Fibroblast of lung (primary cell): ENCODE measurements around the gene FGF22. TPM values are rescaled to one million over a fixed set of nuclear protein-coding genes. Genes with fewer than 3 reads are reported as not detected.

Experiments
- DNase-seq, 2 donors: peaks; one replicate each; pipeline versions ENCODE4 v3.0.0 to v3.0.0-alpha.2; 2010; ENCODE audit warnings: low read depth in 2 of 2
- H2AFZ ChIP-seq: 2 replicates; pipeline ENCODE4 v1.5.1; 2012; ENCODE audit warnings: low read length, control low read depth, inconsistent platforms
- H3K27ac ChIP-seq: 2 replicates; pipeline ENCODE4 v1.5.1; 2011; ENCODE audit warnings: low read length, control low read depth; ENCODE audit not compliant: insufficient read depth
- H3K27me3 ChIP-seq: 2 replicates; pipeline ENCODE4 v1.5.1; 2011; ENCODE audit warnings: mild to moderate bottlenecking, low read length; ENCODE audit not compliant: control insufficient read depth, insufficient read depth
- H3K36me3 ChIP-seq: 2 replicates; pipeline ENCODE4 v1.5.1; 2011; ENCODE audit warnings: low read length; ENCODE audit not compliant: control insufficient read depth, insufficient read depth
- H3K4me1 ChIP-seq: 2 replicates; pipeline ENCODE4 v1.5.1; 2011; ENCODE audit warnings: low read length; ENCODE audit not compliant: control insufficient read depth, insufficient read depth; ENCODE audit errors: extremely low read depth
- H3K4me2 ChIP-seq: 2 replicates; pipeline ENCODE4 v1.5.1; 2011; ENCODE audit warnings: low read length, control low read depth; ENCODE audit not compliant: insufficient read depth; ENCODE audit errors: extremely low read depth
- H3K4me3 ChIP-seq, 4 experiments: fragments of 200-600 bp in 1 of 4; sonication (generic) in 1 of 4; replicated peaks in 1 of 4; 2 replicates each; pipeline ENCODE4 v1.5.1; 2011 to 2016; ENCODE audit warnings: low read length in 4 of 4, low read depth in 3 of 4, mild to moderate bottlenecking in 3 of 4, control low read depth in 2 of 4, inconsistent platforms in 1 of 4, mixed read lengths in 1 of 4; ENCODE audit not compliant: insufficient read depth in 1 of 4; ENCODE audit errors: control extremely low read depth in 1 of 4
- H3K79me2 ChIP-seq: 2 replicates; pipeline ENCODE4 v1.5.1; 2012; ENCODE audit warnings: mild to moderate bottlenecking, low read length, inconsistent platforms; ENCODE audit not compliant: control insufficient read depth, insufficient read depth
- H3K9ac ChIP-seq: 2 replicates; pipeline ENCODE4 v1.5.1; 2011; ENCODE audit warnings: mild to moderate bottlenecking, low read length, control low read depth; ENCODE audit not compliant: insufficient read depth
- H3K9me3 ChIP-seq: 2 replicates; pipeline ENCODE4 v1.5.1; 2012; ENCODE audit warnings: low read depth, low read length; ENCODE audit not compliant: control insufficient read depth, insufficient read depth
- H4K20me1 ChIP-seq: 2 replicates; pipeline ENCODE4 v1.5.1; 2011; ENCODE audit warnings: low read length; ENCODE audit not compliant: control insufficient read depth, insufficient read depth; ENCODE audit errors: extremely low read depth
- CTCF ChIP-seq, 2 donors: IDR thresholded peaks in 1 of 2; conservative IDR thresholded peaks in 1 of 2; 1 replicate in 1 of 2; 2 replicates in 1 of 2; pipeline ENCODE4 v1.5.1; 2011 to 2012; ENCODE audit warnings: low read length in 2 of 2, control low read depth in 1 of 2, inconsistent platforms in 1 of 2, low read depth in 1 of 2, mild to moderate bottlenecking in 1 of 2
- EZH2 ChIP-seq: IDR thresholded peaks from 2 replicates; pipeline ENCODE4 v1.5.1; 2012; ENCODE audit warnings: low read length, control low read depth, mild to moderate bottlenecking; ENCODE audit errors: missing control alignments
- polyA plus RNA-seq, 2 donors: library from polyadenylated mRNA; depleted of rRNA in 1 of 2; stranded (reverse) in 1 of 2; unstranded in 1 of 2; fragments of >200 nt; gene quantifications; 2 replicates each; pipeline ENCODE4 v1.2.1, GENCODE V29; 2011 to 2012; ENCODE audit warnings: missing spikeins in 1 of 2
- total RNA-seq: library from RNA; depleted of rRNA; stranded (reverse); fragments of >200 nt; gene quantifications from 2 replicates; pipeline ENCODE4 v1.2.1, GENCODE V29; 2014

FGF22 gene
- total and polyA plus RNA-seq, 2 donors (not counting 1 experiment from before 2014, with no cell fraction given): under 0.01 TPM; not detected in 1

DNA sequence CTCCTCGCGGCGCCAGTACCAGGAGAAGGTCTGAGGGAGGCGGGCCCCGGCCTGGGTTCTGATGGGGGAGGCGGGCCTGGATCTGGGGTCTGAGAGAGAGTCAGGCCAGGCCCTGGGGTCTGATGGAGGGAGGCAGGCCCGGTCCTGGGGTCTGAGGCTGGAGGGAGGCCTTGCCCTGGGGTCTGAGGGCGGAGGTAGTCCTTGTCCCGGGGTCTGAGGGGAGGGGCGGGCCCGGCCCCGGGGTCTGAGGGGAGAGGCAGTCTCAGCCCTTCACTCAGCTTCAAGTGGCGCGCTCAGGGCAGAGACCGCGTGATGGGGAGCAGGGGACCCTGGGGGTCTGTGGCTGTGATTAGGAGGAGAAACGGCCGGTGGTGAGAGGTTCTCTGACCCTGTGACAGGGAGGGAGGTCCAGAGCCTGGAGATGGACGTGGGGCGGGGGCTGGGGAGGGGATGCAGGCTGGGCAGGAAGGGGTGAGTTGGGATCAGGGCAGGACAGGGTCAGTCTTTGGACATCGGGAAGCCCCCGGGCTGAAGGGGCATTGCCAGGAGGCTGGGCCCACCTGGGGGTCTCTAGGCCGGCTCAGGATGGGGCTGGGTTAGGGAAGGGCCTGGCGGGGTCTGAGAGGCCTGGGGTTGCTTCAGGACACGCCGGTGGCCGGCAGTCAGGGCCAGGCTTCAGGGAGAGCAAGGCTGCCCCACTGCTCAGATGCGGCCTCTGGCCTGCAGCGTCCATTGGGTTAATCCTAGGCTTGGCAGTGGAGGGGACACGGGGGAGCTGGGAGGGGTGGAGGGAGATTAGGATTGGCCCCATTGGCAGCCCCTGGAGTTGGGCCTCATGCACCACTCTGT is 31.3 kb upstream of the FGF22 start:
- H2AFZ ChIP-seq: no peak overlapping the region
- no peak overlapping the region for H3K27ac ChIP-seq
- H3K9me3 ChIP-seq: no peaks in the 10 kb centered on the region
- no peaks in the 10 kb centered on the region for H3K27me3 ChIP-seq
- H3K79me2 ChIP-seq: no peaks in the 10 kb centered on the region
- H3K4me1 ChIP-seq: peaks cover 9% of the 10 kb centered on the region
- no peaks in the 10 kb centered on the region for H4K20me1 ChIP-seq
- H3K4me3 ChIP-seq: no peak overlapping the region
- TF ChIP-seq EZH2 (no peak), CTCF (conservative IDR thresholded peaks at IDR 0.05 in 1 of 2, IDR thresholded peaks at IDR 0.05 in 1 of 2; ENCODE audit: low read depth in 1 of 2, low read length in 2 of 2) (no peak)
- H3K9ac ChIP-seq: no peak overlapping the region
- no peak for DNase-seq
- H3K36me3 ChIP-seq: no peaks in the 10 kb centered on the region
- no peak overlapping the region for H3K4me2 ChIP-seq

DNA sequence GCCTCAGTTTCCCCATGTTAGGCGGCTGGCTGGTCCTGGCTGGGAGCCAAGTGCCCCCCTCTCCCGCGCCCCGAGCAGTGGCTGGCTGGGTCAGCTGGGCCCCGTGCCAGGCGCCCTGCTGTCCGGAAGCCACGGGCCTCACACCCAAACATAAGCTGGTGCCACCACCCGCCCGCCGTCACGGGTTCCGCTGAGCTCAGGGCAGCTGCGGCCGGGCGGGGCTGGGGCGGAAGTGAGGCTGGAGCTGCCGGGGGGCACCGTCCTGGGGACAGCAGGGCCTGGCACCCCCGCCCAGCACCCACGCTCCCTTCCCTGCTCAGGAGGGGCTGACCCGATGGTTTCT is 30.7 kb upstream of the FGF22 start:
- H3K27ac ChIP-seq: no peak overlapping the region
- H3K4me1 ChIP-seq: peaks cover 9% of the 10 kb centered on the region
- H3K9me3 ChIP-seq: no peaks in the 10 kb centered on the region
- no peak overlapping the region for H3K4me3 ChIP-seq
- no peak for DNase-seq
- no peaks in the 10 kb centered on the region for H4K20me1 ChIP-seq
- H3K79me2 ChIP-seq: no peaks in the 10 kb centered on the region
- TF ChIP-seq EZH2 (no peak), CTCF (conservative IDR thresholded peaks at IDR 0.05 in 1 of 2, IDR thresholded peaks at IDR 0.05 in 1 of 2; ENCODE audit: low read depth in 1 of 2, low read length in 2 of 2) (no peak)
- no peaks in the 10 kb centered on the region for H3K36me3 ChIP-seq
- no peak overlapping the region for H3K9ac ChIP-seq
- no peaks in the 10 kb centered on the region for H3K27me3 ChIP-seq
- H2AFZ ChIP-seq: no peak overlapping the region
- H3K4me2 ChIP-seq: no peak overlapping the region

DNA sequence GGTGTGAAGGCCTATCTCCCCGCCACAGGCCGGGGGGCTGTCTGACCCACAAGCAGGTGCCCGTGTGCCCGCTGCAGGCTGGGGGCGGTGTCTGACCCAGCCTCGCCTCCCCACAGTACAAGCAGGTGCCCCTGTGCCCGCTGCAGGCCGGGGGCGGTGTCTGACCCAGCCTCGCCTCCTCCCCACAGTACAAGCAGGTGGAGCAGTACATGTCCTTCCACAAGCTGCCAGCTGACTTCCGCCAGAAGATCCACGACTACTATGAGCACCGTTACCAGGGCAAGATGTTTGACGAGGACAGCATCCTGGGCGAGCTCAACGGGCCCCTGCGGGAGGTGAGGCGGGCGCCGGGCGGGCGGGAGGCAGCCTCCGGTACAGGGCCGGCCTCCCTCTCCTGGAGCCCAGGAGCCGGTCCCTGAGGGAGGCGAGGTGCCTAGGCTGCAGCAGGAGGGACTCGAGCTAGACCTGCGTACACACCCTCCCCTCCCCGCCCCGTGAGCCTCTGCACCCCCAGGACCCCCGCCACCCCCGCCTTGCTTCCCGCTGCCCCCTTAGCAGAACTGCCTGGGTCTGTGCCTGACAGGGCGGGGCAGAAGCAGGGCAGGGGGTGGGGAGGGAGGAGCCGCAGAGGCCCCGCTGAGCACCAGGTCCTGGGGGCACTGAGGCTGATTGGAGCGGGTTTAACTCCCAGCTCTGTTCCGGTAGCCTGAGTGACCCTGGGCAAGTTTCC is 29.4 kb upstream of the FGF22 start:
- no peak overlapping the region for H3K4me3 ChIP-seq
- H3K9me3 ChIP-seq: no peaks in the 10 kb centered on the region
- H3K4me2 ChIP-seq: no peak overlapping the region
- no peaks in the 10 kb centered on the region for H3K27me3 ChIP-seq
- no peaks in the 10 kb centered on the region for H3K36me3 ChIP-seq
- TF ChIP-seq CTCF (conservative IDR thresholded peaks at IDR 0.05 in 1 of 2, IDR thresholded peaks at IDR 0.05 in 1 of 2; ENCODE audit: low read depth in 1 of 2, low read length in 2 of 2): no peak
- no peak for TF ChIP-seq EZH2
- DNase-seq: no peak
- H2AFZ ChIP-seq: no peak overlapping the region
- peaks cover 9% of the 10 kb centered on the region for H3K4me1 ChIP-seq
- no peaks in the 10 kb centered on the region for H4K20me1 ChIP-seq
- H3K27ac ChIP-seq: peak overlapping the region; percentile 78
- no peak overlapping the region for H3K9ac ChIP-seq
- H3K79me2 ChIP-seq: no peaks in the 10 kb centered on the region
